ENCODE results near the gene MOCOS.

The MOCOS gene

DNA sequence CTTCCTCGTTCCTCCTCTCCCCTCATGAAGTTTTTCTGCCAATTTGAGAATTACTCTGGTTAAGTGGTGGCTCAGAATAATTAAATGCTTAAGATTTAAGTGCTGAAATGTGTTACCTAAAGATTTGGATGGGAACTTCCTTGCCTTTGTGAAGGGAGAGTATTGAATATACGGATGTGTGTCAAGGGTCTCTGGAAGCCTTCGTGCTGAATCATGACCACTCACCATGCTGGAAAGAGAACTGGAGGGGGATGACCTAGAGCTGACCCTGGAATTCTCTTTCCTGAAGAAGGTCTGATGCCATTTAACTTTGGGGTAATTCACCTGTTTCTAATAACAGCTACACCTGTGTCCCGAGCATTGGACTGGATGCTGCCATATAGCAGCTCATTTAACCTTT lies 2.2 kb downstream of the MOCOS start:
- TF ChIP-seq, protein P1, sequence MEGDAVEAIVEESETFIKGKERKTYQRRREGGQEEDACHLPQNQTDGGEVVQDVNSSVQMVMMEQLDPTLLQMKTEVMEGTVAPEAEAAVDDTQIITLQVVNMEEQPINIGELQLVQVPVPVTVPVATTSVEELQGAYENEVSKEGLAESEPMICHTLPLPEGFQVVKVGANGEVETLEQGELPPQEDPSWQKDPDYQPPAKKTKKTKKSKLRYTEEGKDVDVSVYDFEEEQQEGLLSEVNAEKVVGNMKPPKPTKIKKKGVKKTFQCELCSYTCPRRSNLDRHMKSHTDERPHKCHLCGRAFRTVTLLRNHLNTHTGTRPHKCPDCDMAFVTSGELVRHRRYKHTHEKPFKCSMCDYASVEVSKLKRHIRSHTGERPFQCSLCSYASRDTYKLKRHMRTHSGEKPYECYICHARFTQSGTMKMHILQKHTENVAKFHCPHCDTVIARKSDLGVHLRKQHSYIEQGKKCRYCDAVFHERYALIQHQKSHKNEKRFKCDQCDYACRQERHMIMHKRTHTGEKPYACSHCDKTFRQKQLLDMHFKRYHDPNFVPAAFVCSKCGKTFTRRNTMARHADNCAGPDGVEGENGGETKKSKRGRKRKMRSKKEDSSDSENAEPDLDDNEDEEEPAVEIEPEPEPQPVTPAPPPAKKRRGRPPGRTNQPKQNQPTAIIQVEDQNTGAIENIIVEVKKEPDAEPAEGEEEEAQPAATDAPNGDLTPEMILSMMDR (IDR thresholded peaks at IDR 0.05; ENCODE audit: low read depth, low read length), result no peak
- DNase-seq (ENCODE audit: low read depth in 2 of 2), result no peak
- no peak overlapping the region for H3K4me3 ChIP-seq (replicated peaks in 1 of 2; ENCODE audit: low read depth in 2 of 2, low read length in 2 of 2)

DNA sequence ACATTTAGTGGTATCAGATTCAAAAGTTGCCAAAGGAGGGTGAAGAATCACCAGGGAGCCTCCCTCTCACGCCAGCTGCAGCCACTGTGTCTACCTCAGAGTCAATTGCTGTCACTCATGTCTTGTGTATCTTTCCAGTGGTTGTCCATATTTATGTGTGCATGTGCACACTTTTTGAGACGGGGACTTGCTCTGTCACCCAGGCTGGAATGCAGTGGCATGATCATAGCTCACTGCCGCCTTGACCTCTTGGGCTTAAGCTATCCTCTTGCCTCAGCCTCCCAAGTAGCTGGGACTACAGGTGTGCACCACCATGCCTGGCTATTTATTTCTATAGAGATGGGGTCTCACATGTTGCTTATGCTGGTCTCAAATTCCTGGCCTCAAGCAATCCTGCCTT lies 4.0 kb downstream of the MOCOS start:
- DNase-seq (ENCODE audit: low read depth in 2 of 2), result no peak
- TF ChIP-seq, protein P1 (IDR thresholded peaks at IDR 0.05; ENCODE audit: low read depth, low read length), result no peak
- no peak overlapping the region for H3K4me3 ChIP-seq (replicated peaks in 1 of 2; ENCODE audit: low read depth in 2 of 2, low read length in 2 of 2)

- no peak for DNase-seq (ENCODE audit: low read depth in 2 of 2)
- no peak overlapping the region for H3K4me3 ChIP-seq (replicated peaks in 1 of 2; ENCODE audit: low read depth in 2 of 2, low read length in 2 of 2)
- TF ChIP-seq, protein P1 (IDR thresholded peaks at IDR 0.05; ENCODE audit: low read depth, low read length), result no peak
These were observed 4.4 kb downstream of the MOCOS start for GRCh38 chr18:36191711-36192110.

DNA sequence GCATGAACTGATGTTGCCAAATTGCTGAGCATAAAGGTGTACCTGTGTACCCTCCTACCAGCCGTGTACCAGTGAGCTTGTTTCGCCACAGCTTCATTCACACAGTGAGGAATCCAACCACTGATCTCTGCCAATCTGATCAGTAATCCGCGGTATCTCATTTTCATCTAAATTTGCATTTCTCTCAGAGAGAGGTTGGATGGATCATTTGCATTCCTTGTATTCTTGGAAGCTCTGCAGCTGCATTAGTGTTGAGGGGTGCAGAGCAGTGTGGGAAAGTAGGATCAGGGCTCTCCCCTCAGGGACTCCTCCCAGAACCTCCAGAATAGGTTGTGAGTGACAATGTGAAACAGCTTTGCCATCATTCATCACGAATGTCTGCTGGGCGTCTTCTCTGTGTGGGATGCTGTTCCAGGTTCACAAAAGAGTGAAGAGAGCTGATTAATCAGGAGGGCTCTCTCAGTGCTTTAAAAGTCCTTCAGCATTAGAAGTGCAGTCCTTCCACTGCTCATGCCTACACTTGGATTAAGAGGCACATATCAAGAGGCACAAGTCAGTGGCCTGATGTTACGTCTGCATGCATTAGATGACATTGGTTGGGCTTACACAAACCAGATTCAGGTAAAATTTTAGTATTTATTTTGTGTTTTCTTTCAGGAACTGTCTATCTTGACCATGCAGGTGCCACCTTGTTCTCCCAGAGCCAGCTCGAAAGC lies 7.5 kb downstream of the MOCOS start:
- TF ChIP-seq, protein P1 (IDR thresholded peaks at IDR 0.05; ENCODE audit: low read depth, low read length), result no peak
- no peak for DNase-seq (ENCODE audit: low read depth in 2 of 2)
- H3K4me3 ChIP-seq (replicated peaks in 1 of 2; ENCODE audit: low read depth in 2 of 2, low read length in 2 of 2), result no peak overlapping the region

DNA sequence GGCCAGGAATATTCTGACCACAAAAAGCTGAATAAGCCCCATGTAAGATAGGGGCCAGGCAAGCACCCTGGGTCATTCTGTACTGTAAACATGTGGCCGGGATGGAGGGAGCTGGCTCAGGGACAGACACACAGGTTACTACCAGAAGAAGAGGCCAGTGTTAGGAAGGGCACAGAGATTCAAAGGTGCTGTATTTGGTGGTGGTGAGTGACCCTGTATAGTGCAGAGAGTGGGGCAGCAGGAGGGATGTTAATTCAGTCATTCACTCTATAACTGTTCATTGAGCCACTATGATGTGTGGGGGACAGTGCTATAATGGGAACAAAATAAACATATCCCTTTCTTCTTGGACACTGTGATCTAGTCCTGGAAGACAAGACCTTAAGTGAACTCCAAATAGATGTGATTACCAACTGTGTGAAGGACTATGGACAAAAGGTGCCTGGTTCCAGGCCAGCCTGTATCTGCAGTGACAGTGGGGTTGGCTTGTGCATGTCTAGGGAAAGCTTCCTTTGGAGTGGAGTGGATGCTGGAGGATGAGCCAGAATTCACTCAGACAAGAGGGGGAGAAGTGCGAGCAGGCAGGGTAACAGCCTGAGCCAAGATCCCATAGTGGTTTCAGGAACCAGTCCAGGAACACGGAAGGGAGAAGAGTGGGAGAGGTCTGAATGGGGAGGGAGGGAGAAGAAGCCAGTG lies 8.3 kb downstream of the MOCOS start:
- peak in 1 of 2 donors; percentile 37 for DNase-seq (ENCODE audit: low read depth in 2 of 2)
- TF ChIP-seq, protein P1 (IDR thresholded peaks at IDR 0.05; ENCODE audit: low read depth, low read length), result no peak
- H3K4me3 ChIP-seq (replicated peaks in 1 of 2; ENCODE audit: low read depth in 2 of 2, low read length in 2 of 2), result no peak overlapping the region

DNA sequence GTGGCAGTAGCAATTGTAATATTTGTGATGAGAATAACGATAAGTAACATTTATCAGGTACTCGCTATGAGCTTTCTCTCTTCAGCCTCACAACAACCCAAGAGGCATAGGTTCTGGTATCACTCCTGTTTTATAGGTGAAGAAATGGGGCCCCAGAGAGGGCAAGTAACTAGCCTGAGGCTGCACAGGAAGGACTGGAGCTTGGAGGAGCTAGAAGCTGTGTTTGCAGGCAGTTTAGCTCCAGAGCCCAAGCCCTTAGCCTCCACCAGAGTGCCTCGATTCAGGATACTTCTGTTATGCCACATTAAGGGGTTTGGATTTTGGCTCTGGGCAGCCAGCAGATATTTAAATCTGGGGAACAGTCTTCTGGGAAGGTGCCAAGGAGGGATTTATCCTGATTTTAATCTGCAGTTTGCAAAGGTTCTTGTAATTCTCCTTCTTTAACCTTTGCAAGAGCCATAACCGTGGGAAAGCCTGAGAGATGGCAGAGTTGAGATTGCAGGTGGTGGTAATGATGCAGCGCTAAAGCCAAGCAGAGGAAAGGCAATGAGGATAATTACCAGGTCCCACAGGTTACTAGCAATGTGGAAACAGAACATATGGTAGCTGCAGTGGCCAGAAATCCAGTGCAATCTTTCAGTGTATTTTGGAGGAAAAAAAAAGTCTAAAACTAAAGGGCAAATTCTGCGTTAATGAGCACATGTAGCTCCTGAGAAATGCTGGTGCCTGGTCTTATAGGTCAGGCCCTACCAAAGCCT lies 9.1 kb downstream of the MOCOS start:
- no peak overlapping the region for H3K4me3 ChIP-seq (replicated peaks in 1 of 2; ENCODE audit: low read depth in 2 of 2, low read length in 2 of 2)
- TF ChIP-seq, protein P1 (IDR thresholded peaks at IDR 0.05; ENCODE audit: low read depth, low read length), result no peak
- no peak for DNase-seq (ENCODE audit: low read depth in 2 of 2)
